ENCODE results near the gene ATOH8.

DNA sequence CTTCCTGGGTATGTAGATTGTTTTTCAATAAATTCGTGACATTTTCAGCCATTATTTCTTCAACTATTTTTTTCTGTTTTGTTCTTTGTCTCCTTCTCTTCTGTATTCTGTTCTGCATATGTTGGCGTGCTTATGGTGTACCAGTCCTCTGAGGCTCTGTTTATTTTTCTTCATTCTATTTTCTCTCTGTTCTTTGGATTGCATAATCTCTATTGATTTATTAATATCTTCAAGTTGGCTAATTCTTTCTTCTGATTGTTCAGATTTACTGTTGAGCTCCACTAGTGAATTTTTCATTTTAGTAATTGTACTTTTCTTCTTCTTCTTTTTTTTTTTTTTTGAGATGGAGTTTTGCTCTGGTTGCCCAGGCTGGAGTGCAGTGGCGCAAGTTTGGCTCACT lies 49.8 kb upstream of the ATOH8 start:
- TF ChIP-seq, protein P1, sequence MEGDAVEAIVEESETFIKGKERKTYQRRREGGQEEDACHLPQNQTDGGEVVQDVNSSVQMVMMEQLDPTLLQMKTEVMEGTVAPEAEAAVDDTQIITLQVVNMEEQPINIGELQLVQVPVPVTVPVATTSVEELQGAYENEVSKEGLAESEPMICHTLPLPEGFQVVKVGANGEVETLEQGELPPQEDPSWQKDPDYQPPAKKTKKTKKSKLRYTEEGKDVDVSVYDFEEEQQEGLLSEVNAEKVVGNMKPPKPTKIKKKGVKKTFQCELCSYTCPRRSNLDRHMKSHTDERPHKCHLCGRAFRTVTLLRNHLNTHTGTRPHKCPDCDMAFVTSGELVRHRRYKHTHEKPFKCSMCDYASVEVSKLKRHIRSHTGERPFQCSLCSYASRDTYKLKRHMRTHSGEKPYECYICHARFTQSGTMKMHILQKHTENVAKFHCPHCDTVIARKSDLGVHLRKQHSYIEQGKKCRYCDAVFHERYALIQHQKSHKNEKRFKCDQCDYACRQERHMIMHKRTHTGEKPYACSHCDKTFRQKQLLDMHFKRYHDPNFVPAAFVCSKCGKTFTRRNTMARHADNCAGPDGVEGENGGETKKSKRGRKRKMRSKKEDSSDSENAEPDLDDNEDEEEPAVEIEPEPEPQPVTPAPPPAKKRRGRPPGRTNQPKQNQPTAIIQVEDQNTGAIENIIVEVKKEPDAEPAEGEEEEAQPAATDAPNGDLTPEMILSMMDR (IDR thresholded peaks at IDR 0.05), result no peak
- TF ChIP-seq POLR2A (IDR thresholded peaks at IDR 0.05), result no peak
